ENCODE data around the gene PTPN9. TPM values are rescaled to one million over a fixed set of nuclear protein-coding genes. Genes with fewer than 3 reads are reported as not detected.

The PTPN9 gene
- total and polyA plus RNA-seq, 2 of the 13 experiments (the other 11 are each of a cell fraction or from before 2014, with no cell fraction given): 16.6 to 19.9 TPM

DNA sequence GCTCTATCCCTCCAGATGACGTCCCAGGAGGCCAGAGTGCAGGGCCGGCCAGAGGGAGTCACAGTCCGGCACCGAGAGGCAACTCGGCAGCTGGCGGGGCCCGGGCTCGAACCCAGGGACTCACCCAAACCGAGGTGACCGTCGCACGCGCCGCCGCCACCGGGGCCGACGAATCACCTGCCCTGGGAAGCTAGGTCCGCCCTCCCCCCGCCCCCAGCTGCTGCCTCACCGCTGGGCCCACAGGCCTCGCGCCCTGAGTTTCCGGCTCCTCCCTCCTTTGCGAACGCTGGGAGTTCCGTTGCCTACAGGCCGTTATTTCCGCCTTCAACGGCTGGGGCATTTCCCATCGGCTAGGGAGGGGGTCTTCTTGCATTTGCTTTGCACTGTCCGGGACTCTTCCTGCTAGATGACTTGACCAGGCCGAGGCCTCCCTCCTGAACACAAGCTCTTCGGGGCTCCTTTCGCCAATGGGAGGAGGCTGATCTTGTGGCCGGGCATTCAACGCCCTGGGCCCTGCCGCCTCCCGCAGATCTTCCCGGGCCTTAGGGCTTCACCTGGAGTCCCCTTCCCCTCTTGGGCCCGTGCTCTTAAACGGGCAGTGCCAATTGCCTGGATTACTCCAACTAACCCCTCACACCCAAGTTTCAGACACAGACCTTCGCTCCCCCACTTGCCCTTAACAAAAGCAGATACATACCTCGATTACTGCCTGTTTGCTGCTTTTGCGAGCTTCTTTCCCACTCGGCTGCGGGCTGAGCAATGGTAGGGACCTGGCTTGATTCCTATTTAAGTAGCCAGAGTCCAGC, 46.6 kb upstream of the PTPN9 start, which contains the start of gene SNUPN (continued):
- TF ChIP-seq, protein P1, sequence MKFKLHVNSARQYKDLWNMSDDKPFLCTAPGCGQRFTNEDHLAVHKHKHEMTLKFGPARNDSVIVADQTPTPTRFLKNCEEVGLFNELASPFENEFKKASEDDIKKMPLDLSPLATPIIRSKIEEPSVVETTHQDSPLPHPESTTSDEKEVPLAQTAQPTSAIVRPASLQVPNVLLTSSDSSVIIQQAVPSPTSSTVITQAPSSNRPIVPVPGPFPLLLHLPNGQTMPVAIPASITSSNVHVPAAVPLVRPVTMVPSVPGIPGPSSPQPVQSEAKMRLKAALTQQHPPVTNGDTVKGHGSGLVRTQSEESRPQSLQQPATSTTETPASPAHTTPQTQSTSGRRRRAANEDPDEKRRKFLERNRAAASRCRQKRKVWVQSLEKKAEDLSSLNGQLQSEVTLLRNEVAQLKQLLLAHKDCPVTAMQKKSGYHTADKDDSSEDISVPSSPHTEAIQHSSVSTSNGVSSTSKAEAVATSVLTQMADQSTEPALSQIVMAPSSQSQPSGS (CRISPR knock-in tag; IDR thresholded peaks at IDR 0.05): peak; percentile 73; the same call in 1 of the 2 replicates
- TF ChIP-seq CENPX (CRISPR knock-in tag; IDR thresholded peaks at IDR 0.05) (no peak), ZNF12 (CRISPR knock-in tag; IDR thresholded peaks at IDR 0.05) (0 out of 2 replicates have a peak, but pooled peaks have one; percentile 27), RFXANK (CRISPR knock-in tag; IDR thresholded peaks at IDR 0.05) (no peak), NPAS2 (CRISPR knock-in tag; IDR thresholded peaks at IDR 0.05; ENCODE audit: borderline replicate concordance) (no peak), EZH2 (conservative IDR thresholded peaks at IDR 0.05; ENCODE audit: low read depth, low read length) (no peak), BORCS8-MEF2B (CRISPR knock-in tag; IDR thresholded peaks at IDR 0.05) (peak; percentile 19; the same call in 1 of the 2 replicates), ZFP90 (CRISPR knock-in tag; IDR thresholded peaks at IDR 0.05; ENCODE audit: borderline replicate concordance) (no peak; the same call in 1 of the 2 replicates), ZNF234 (CRISPR knock-in tag; conservative IDR thresholded peaks at IDR 0.05) (no peak), CBX2 (IDR thresholded peaks at IDR 0.05; ENCODE audit: low read depth, low read length) (no peak), CBX2 (CRISPR knock-in tag; IDR thresholded peaks at IDR 0.05; ENCODE audit: low read depth) (no peak), MTA3 (CRISPR knock-in tag; IDR thresholded peaks at IDR 0.05) (no peak), ZNF746 (CRISPR knock-in tag; IDR thresholded peaks at IDR 0.05) (peak; percentile 90), NR2C2 (CRISPR knock-in tag; IDR thresholded peaks at IDR 0.05; ENCODE audit: borderline replicate concordance) (peak; percentile 38; the same call in 1 of the 2 replicates), GATAD2A (CRISPR knock-in tag; IDR thresholded peaks at IDR 0.05) (peak; percentile 51; the same call in 1 of the 2 replicates), ZSCAN12 (CRISPR knock-in tag; IDR thresholded peaks at IDR 0.05) (no peak), THYN1 (CRISPR knock-in tag; IDR thresholded peaks at IDR 0.05; ENCODE audit: borderline replicate concordance, low read depth) (no peak), SMAD1 (CRISPR knock-in tag; IDR thresholded peaks at IDR 0.05; ENCODE audit: borderline replicate concordance, low read depth) (0 out of 2 replicates have a peak, but pooled peaks have one; percentile 16), SYNCRIP (IDR thresholded peaks at IDR 0.05; ENCODE audit: insufficient read depth, low read depth, low read length) (no peak)
- TF ChIP-seq, protein P2, sequence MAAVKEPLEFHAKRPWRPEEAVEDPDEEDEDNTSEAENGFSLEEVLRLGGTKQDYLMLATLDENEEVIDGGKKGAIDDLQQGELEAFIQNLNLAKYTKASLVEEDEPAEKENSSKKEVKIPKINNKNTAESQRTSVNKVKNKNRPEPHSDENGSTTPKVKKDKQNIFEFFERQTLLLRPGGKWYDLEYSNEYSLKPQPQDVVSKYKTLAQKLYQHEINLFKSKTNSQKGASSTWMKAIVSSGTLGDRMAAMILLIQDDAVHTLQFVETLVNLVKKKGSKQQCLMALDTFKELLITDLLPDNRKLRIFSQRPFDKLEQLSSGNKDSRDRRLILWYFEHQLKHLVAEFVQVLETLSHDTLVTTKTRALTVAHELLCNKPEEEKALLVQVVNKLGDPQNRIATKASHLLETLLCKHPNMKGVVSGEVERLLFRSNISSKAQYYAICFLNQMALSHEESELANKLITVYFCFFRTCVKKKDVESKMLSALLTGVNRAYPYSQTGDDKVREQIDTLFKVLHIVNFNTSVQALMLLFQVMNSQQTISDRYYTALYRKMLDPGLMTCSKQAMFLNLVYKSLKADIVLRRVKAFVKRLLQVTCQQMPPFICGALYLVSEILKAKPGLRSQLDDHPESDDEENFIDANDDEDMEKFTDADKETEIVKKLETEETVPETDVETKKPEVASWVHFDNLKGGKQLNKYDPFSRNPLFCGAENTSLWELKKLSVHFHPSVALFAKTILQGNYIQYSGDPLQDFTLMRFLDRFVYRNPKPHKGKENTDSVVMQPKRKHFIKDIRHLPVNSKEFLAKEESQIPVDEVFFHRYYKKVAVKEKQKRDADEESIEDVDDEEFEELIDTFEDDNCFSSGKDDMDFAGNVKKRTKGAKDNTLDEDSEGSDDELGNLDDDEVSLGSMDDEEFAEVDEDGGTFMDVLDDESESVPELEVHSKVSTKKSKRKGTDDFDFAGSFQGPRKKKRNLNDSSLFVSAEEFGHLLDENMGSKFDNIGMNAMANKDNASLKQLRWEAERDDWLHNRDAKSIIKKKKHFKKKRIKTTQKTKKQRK (IDR thresholded peaks at IDR 0.05; ENCODE audit: low read length): no peak
- TF ChIP-seq, protein P3, sequence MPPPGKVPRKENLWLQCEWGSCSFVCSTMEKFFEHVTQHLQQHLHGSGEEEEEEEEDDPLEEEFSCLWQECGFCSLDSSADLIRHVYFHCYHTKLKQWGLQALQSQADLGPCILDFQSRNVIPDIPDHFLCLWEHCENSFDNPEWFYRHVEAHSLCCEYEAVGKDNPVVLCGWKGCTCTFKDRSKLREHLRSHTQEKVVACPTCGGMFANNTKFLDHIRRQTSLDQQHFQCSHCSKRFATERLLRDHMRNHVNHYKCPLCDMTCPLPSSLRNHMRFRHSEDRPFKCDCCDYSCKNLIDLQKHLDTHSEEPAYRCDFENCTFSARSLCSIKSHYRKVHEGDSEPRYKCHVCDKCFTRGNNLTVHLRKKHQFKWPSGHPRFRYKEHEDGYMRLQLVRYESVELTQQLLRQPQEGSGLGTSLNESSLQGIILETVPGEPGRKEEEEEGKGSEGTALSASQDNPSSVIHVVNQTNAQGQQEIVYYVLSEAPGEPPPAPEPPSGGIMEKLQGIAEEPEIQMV (CRISPR knock-in tag; IDR thresholded peaks at IDR 0.05; ENCODE audit: low read depth): 0 out of 2 replicates have a peak, but pooled peaks have one; percentile 20
- TF ChIP-seq, protein P4, sequence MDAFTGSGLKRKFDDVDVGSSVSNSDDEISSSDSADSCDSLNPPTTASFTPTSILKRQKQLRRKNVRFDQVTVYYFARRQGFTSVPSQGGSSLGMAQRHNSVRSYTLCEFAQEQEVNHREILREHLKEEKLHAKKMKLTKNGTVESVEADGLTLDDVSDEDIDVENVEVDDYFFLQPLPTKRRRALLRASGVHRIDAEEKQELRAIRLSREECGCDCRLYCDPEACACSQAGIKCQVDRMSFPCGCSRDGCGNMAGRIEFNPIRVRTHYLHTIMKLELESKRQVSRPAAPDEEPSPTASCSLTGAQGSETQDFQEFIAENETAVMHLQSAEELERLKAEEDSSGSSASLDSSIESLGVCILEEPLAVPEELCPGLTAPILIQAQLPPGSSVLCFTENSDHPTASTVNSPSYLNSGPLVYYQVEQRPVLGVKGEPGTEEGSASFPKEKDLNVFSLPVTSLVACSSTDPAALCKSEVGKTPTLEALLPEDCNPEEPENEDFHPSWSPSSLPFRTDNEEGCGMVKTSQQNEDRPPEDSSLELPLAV (CRISPR knock-in tag; conservative IDR thresholded peaks at IDR 0.05; ENCODE audit: low read depth): no peak

Measured in HepG2 (cell line).